HG03571 (cell line): ENCODE measurements around the gene NFIC.
A peak's percentile ranks its signal among the peaks of the same experiment; 100 is the strongest.

ENCODE experiments used
- ATAC-seq: cut with Tn5 transposase; IDR thresholded peaks from one replicate; pipeline ENCODE4 v1.9.1; 2021; ENCODE audit not compliant: unreplicated experiment

NFIC gene

GRCh38 chr19:3481241-3482090 lies 115.1 kb downstream of the NFIC start:
- ATAC-seq: no peak

GRCh38 chr19:3482507-3483225 lies 116.3 kb downstream of the NFIC start:
- ATAC-seq: no peak

- no peak for ATAC-seq
Observed at GRCh38 chr19:3483226-3483628, 116.8 kb downstream of the NFIC start, which contains the start of gene SMIM44. SMIM44 (minus strand) TSS chr19:3483441; CDS start chr19:3483403, 38 bp downstream.

- no peak for ATAC-seq
Observed at GRCh38 chr19:3491396-3492119, 125.2 kb downstream of the NFIC start.

- ATAC-seq: no peak
Observed at GRCh38 chr19:3492131-3492839, 125.9 kb downstream of the NFIC start.

- no peak for ATAC-seq
Observed at GRCh38 chr19:3492919-3493318, 126.5 kb downstream of the NFIC start.

GRCh38 chr19:3493651-3494050 lies 127.3 kb downstream of the NFIC start:
- ATAC-seq: no peak

- ATAC-seq: no peak
Observed at GRCh38 chr19:3494051-3494450, 127.7 kb downstream of the NFIC start.

GRCh38 chr19:3494559-3494958 lies 128.2 kb downstream of the NFIC start:
- no peak for ATAC-seq

- ATAC-seq: no peak
Observed at GRCh38 chr19:3496392-3497273, 130.2 kb downstream of the NFIC start.

GRCh38 chr19:3497757-3498520 lies 131.6 kb downstream of the NFIC start:
- ATAC-seq: no peak

GRCh38 chr19:3499738-3500428 lies 133.5 kb downstream of the NFIC start:
- ATAC-seq: no peak

GRCh38 chr19:3500429-3501101 lies 134.2 kb downstream of the NFIC start, which contains the start of gene DOHH:
DOHH (minus strand) TSS chr19:3500674; CDS start chr19:3496814, 3,860 bp downstream.
- peak; percentile 73 for ATAC-seq

GRCh38 chr19:3501780-3502179 lies 135.4 kb downstream of the NFIC start:
- no peak for ATAC-seq

GRCh38 chr19:3503036-3503572 lies 136.7 kb downstream of the NFIC start:
- no peak for ATAC-seq

GRCh38 chr19:3504735-3505134 lies 138.4 kb downstream of the NFIC start:
- no peak for ATAC-seq

GRCh38 chr19:3505598-3506383 lies 139.4 kb downstream of the NFIC start, which contains the start of gene FZR1:
FZR1 (plus strand) TSS chr19:3506311; CDS start chr19:3522990, 16,679 bp downstream.
- ATAC-seq: peak; percentile 75
